ENCODE measurements around the gene DOCK9.

The DOCK9 gene

DNA sequence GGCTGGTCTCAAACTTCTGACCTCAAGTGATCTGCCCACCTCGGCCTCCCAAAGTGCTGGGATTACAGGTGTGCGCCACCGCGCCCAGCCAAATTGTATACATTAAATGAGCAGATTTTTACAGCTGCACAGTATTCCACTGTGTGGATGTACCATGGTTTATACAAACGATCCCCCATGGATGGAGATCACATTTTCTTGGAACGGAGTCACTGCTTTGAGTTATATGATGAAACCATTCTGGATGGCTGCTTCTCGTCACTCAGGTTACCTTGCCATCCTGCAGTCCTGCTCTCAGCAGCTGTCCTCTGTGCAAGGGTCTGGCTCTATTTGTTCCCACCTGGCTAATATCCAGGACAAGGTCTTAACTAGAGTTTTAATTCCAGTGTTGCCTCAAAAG lies 186.3 kb downstream of the DOCK9 start:
- DNase-seq: no peak

DNA sequence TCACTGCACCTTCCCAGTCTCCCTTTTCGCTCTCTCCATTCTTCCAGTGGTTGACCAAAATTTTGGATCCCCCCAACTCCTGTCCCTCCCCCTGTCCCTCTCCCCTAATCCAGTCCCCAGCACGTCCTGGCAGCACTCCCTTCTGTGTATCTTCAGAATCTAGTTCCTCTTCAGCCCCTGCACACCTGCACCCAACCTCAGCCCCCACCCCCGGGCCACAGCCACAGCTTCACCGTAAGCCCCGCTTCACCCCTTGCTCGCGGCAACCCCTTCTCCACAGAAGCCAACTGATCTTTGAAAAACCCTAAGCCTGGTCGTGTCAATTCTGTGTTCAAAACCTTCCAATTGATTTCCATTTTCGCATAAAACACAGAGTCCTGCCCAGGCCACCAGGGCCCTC lies 189.9 kb downstream of the DOCK9 start:
- DNase-seq: no peak

DNA sequence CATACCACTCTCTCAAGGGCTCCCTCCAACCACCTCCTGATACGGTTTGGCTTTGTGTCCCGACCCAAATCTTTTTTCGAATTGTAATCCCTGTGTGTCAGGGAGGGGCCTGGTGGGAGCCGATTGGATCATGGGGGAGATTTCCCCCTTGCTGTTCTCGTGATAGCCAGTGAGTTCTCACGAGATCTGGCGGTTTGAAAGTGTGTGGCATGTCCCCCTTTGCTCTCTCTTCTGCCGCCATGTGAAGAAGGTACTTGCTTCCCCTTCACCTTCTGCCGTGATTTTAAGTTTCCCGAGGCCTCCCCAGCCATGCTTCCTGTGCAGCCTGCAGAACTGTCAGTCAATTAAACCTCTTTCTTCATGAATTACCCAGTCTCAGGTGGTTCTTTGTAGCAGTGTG lies 190.7 kb downstream of the DOCK9 start:
- DNase-seq: no peak

DNA sequence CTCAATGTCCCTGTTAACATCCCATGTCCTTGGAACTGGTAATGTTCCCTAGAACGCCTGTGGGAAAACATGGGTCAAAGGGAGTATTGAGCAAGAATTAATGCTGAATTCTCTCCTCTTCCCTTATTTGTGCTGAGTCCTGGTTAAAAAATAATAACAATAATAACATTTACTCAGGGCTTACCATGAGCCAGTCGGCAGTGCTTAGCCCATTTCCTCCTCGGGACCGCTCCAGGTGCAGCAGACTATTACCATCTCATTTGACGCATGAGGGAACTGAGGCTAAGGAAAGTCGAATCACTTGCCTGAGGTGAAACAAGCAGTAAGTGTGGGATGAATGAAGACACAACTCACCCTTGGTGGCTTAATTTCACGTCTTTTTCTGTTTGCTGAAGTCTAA lies 191.8 kb downstream of the DOCK9 start:
- no peak for DNase-seq

DNA sequence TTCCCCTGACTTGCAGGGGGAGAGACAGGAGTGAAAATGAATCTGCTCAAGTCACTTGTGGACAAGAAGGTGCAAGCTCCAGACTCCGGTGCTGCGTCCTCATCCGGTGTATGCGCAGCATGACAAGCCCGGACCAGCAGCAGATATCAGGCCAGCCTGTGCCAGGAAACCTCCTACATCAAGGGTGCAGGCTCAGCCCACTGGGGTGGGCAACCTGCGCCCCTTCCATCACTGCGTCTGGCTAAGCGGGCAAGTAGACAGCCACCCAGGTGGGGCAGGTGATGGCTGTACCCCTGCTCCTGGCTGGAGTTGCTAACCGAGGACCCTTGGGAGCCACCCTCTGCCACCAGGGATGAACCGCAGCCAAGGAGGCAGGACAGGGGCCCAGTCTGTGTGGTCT lies 192.5 kb downstream of the DOCK9 start:
- DNase-seq: no peak

DNA sequence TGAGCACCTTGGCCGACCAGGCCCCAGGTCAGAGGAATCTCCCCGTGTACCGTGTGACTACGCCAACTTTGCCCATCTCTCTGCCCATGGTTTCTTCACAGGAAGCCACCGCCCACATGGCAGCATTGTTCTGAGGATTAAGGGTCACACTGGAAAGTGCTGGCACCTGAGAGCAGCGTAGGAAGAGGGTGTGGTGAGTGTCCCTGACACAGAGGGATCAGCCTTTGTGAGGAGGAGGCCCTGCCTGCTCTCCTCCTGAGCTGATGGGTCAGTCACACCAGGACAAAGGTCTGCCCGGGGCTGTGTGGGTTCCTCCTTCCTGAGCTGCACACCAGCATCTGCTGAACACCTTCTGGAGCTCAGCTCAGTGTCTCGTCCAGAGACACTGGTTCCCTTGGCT lies 193.2 kb downstream of the DOCK9 start:
- DNase-seq: no peak

DNA sequence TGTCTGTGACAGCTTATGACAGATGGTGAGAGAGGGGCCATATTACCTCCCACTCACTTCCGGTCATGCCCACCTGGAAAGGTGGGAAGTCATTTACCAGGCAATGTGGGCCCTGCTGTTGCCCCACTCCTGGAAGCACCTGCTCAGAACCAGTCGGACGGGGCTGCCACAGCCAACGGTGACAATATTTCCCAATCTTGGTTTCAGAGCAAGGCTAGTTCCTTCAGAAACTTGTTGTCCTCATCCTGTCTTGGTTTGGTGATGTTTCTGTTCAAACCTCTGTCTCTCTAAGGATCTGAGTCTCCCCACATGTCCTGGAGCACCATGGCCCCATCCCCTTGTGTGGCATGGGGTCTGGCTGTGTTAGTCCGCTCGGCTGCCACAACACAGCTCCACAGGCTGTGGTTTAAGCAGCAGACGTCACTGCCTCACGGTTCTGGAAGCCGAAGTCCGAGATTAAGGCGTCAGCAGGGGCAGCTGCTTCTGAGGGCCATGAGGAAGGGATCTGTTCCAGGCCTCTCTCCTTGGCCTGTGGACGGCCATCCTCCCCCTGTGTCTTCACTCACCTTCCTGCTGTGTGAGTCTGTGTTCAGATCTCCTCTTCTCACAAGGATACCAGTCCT lies 193.9 kb downstream of the DOCK9 start:
- no peak for DNase-seq

DNA sequence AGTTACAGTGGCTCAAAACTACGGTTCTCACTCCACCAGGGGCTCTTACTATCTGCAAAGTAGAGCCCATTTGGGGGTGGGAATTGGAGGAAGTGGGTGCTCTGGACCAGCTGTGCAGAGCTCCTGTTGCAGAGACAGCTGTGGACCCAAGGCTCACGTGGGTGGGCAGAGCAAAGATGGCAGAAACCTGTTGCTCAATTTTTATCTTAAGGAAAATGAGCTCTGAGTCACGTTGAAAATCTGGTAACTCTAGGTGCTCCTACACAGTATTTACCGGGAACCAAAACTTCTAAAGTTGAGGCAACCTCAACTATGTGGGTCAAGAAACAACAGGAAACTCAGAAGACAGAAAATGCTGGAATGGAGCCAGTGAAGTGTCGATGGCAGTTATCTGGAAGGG lies 195.2 kb downstream of the DOCK9 start:
- no peak for DNase-seq

DNA sequence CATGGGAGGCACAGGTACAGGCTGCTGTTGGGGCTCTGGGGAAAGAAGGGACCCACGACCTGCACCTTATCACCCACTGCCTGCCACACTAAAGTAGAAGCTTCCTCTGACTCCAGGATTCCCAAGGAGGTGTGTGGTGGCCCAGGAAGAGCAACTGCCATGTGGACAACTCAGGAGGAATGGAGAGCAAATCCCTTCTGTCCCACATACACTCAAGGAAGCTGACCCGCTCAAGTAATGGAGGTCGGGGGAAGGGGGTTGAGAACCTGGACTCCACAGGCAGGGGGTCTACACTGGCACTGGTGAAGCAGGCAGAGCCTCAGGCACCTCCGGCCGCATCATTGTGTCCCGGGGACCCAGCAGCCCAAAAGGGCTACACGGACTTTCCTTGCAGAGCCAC lies 196.0 kb downstream of the DOCK9 start:
- DNase-seq: no peak

DNA sequence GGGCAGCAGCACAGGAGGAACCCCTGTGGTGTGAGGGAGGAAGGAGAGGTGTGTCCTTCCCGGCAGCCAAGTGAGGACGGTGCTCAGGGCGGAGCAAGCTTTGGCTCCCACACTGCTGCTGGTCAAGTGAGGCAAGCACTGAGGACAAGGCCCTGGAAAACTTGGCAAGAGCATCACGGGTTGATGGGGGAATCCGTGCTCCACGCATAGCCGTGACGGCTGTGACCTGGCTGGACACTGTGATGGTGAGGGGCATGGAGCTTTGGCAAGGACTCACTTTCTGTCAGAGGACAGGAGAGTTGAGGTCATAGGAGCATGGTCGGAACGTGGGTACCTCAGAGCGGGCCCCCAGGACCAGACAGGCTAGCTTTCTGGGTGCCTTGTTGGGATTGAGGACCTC lies 196.4 kb downstream of the DOCK9 start:
- DNase-seq: no peak

DNA sequence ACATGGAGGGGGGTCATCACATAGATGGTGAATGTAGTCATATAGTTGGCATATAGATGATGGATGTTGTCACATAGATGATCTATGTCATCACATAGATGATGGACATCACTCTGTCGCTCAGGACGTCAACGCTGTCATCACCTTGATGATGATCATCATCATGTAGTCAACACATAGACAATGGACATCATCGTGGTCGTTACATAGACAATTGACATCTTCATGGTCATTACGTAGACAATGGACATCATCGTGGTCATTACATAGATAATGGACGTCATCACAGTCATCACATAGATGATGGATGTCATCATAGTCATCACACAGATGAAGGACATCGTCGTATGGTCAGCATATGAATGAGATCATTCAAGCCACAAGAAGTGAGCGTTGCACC lies 196.8 kb downstream of the DOCK9 start:
- no peak for DNase-seq

DNA sequence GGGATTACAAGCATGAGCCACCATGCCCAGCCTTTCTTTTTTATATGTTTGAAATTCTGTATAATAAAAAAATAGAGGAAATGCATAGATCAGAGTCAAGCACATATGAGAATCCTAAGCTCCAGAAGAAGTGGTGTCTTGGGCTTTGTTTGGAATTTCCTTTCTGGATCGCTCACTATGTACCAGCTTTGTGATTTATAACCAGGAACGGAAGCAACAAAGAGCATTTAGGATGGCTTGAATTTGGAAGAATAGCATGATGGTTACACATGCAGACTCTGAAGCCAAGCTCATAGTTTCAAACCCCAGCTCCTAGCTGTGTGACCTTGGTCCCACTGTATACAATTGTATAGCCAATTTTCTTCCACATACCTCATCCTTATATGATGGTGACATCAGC lies 197.4 kb downstream of the DOCK9 start:
- DNase-seq: no peak

DNA sequence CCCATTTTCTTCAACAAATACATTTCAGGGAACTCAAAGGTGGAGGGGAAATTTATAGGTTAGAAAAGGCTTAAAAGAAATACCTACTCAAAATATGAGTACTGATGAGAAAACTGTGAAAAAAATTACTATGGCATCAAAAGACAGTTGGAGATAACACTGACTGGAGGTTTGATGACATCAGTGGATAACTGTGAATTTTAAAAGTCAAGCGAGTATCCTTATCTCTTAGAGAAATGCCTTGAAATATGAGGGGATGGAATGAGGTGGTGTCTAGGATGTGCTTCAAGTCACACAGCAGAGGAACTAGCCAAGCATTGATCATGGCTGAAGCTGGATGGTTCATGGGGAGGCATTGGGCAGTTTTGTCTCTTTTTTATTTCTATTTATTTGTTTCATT lies 198.2 kb downstream of the DOCK9 start:
- no peak for DNase-seq

DNA sequence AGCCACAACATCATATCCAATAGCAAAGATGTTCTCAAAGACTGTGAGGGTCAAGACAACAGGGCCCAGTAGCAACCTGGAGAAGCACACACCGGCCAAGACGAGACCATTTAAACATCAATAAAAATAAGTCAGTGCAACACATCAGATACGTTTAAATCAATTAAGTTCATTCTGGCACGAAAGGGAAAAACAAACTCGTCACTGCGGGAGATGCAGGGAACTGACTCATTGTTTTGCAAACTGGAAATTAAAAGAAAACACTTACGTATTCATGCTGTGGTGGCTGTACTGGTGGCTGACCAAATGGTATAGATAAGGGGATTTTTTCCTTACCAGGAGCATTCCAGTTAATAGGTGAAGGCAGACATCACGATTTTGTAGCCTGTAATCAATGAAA lies 199.1 kb downstream of the DOCK9 start:
- DNase-seq: no peak

DNA sequence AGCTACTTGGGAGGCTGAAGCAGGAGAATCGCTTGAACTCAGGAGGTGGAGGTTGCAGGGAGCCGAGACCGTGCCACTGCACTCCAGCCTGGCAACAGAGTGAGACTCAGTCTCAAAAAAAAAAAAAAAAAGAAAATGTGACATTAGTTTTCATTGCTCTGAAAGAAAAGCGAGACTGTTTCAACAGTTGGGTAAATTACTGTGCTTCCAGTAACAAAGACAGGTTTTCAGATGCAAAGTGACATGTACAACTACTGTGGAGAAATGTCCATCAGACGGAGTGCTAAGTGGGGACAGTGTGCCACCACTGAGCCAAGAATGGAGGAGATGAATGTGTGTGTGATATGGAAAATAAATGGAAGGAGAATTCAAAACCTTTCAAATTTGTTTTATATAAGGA lies 201.2 kb downstream of the DOCK9 start:
- no peak for DNase-seq

DNA sequence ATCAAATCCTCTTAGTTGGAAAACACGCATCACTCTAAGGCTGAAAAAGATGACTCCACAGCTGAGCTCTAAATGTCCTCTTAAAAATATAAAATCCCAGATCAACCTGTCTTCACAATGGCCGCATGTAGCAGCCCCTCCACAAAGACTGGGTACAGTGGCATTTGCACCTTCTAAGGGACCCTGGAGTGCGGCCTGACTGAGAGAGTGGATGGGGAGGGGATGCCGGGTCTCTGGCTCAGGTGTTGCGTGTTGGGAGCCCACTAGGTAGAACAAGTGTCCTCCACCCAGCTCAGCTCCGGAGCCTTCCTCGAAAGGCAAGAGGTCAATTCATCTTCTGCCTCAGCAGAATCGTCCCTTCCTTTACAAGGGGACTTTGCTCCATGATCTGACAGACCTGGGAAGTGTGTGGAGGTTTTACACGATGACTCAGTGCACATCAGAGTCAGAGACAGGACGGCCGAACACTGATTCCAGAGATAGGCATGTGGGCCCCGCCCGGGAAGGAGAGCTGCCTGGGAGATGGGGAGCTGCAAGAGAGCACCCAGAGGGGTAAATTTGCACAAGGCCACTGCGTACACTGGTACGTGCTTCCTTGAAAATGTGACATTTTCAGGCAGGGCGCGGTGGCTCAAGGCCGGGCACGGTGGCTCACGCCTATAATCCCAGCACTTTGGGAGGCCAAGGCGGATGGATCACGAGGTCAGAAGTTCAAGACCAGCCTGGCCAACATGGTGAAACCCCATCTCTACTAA lies 201.8 kb downstream of the DOCK9 start:
- DNase-seq: no peak

DNA sequence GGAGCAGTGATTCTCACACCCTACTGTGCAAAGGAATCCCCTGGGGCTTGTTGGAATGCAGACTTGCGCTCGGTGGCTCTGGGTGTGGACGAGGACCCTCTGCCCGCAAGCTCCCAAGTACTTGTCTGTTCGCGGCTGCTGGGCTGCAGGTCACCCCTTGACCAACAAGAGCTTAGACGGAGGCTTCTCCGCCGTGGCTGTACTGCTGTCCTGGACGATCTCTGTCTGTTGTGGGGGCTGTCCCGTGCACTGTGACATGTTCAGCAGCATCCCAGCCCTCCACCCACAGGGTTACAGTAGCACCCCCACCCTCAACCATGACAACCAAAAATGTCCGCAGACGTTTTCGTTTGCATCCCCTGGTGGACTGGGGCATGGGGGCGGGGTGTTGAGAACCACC lies 202.5 kb downstream of the DOCK9 start:
- DNase-seq: no peak

DNA sequence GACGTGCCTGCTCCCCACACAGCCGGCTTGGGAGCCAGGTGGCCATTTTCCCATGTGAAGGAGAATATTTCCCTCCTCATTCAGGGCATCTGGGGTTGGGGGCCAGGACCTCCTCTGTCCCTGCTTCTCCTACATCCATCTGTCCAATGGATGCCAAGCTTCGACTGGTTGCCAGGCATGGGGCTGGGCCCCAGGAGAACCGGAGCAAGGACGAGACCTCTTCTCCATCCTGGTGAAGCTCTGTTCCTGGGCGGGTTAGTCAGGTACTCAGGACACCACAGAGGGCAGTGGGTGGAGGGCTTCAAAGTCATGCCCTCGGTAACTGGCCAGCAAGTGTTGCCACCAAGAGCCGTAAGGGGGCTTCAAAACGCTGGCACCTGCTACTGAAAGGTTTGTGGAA lies 203.1 kb downstream of the DOCK9 start:
- no peak for DNase-seq

DNA sequence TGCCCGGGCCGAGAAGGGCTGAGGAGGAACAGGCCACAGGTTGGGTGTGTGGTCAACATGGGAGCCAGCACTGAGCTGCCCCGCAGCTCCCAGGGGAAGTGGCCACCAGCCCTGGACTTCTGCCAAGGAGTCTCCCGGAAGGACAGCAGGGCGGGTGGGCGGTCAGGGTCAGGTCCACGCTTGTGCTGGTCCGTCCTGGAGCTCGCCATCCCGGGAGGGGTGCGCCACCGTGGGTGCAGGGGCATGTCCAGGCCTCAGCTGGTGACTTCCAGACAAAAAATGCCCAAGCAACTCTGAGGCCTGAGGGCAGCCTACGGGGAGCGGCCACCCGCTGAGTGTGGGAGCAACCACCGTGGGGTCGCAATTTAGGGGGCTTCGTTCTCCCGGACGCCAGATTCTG lies 203.9 kb downstream of the DOCK9 start:
- no peak for DNase-seq

DNA sequence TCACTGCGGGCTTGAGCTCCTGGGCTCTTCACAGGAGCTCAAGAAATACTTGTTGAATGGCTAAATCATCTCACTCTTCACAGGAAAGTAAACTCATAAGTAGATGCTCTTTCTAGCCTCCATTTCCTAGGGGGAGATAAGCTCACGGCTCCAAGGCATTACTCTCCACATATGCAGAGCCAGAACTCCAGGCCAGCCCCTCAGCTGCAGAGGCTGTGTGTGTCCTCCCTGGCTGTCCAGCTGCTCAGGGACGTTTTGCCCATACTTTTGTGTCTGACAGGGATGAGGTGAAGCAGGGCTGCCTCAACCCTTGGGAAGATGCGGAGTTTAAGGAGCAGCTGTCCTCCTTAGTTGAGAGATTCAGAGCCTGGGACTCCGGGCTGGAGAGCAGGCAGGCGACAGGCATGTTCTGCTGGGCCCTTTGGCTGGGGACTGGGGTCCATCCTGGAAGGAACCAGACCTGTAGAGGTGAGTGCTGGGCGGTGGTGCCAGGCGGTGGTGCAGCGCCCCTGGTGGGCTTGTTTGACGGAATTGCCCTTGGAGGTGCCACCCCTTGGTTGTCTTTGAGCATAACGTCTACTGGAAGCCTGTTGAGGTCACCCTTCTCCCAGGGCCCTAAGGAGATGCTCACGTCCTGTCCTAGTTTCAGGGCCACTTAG lies 204.9 kb downstream of the DOCK9 start:
- DNase-seq: no peak

DNA sequence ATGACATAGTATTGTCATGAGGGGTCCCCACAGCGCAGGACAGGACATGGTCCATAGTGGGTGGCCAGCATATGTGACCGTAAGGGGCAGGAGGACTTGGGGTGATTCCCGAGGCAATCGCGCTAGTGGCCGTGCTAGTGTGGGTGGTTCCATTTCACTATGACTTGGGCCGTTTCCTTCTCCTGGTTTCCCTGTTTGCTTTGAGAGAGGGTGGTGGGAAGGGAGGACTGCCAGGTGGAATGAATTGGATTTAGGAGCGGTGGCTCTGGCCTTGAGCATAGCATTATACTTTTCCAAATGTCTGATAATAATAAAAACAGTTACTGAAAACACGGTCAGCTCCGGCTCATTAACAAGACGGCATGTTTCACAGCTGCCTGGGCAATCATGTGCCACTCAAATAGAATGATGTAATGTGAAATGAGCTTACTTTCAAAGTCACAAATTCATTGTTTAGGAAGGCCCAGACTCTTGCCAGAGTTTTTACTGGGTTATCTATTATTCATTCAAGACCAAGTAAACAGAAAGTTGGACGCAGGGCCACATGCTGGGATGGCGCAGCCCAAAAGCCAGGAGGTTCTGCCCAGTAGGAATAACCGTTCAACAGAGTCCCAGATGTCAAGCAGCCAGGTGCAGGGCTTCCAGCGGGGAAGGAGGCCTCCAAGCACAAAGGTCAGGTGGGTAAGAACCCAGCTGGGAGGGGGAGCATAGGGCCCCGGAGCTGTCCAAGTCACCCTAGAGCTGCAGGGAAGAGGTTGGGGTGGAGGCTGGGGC lies 205.8 kb downstream of the DOCK9 start:
- DNase-seq: no peak

DNA sequence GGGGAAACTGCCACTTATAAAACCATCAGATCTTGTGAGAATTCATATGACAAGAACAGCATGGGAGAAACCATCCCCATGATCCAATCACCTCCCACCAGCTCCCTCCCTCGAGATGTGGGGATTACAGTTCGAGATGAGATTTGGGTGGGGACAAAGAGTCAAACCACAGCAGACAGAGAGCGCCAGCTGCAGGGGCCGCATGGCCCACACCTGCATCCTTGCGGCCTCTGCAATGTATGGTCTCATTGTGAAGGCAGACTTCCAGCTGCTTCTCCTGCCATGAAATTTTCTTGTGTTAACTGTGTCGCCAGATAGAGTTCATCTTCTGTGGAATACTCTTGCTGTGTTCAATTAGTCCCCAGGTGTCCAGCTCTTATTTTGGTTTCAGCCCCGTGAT lies 208.1 kb downstream of the DOCK9 start:
- DNase-seq: no peak

DNA sequence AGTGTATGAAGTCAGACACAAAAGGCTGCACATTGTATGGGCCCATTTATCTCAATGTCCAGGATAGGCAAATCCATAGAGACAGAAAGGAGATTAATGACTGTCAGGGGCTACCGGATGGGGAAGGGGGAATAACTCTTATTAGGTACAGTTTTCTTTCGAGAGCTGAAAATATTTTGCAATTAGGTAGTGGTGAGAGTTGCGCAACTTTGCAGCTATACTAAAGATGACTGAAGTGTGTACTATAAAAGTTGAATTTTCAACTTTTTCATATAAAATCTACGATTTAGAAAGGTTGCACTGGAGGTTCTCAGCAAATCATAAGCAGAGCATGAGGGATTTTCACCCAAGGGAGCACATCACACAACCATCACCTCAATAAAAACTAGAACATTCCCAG lies 209.3 kb downstream of the DOCK9 start:
- DNase-seq: no peak

DNA sequence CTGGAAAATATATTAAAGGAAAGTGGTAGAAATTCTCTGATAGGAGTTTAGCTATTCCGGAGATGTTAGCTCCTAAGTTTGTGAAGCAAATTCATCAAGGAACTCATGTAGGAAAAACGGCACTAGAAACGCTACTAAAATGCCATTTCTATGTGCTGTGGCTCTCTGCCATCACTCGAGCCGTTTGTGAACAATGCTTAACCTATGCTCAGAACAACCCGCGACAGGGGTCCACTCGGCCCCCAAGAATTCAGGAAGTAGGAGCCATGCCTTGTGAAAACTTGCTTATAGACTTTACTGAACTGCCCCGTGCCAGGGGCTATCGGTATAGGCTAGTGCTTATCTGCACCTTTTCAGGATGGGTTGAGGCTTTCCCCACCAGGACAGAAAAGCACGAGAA lies 211.2 kb downstream of the DOCK9 start:
- DNase-seq: no peak
